Glutamatergic neuron (in vitro differentiated cells): ENCODE data around the gene ABCA13. TPM values are rescaled to one million over a fixed set of nuclear protein-coding genes. Genes with fewer than 3 reads are reported as not detected.

Source experiments
- DNase-seq: peaks from one replicate; pipeline ENCODE4 v3.0.0; 2022
- H3K27ac Mint-ChIP-seq: one replicate; pipeline ENCODE4 v1.8.0; 2020; ENCODE audit warnings: mild to moderate bottlenecking, mixed read lengths, inconsistent platforms; ENCODE audit not compliant: unreplicated experiment
- H3K27me3 Mint-ChIP-seq: one replicate; pipeline ENCODE4 v1.8.0; 2020; ENCODE audit warnings: mild to moderate bottlenecking, moderate library complexity, mixed read lengths, inconsistent platforms; ENCODE audit not compliant: unreplicated experiment
- H3K36me3 Mint-ChIP-seq: one replicate; pipeline ENCODE4 v1.8.0; 2020; ENCODE audit warnings: mild to moderate bottlenecking, mixed read lengths, inconsistent platforms; ENCODE audit not compliant: unreplicated experiment
- H3K4me1 Mint-ChIP-seq: one replicate; pipeline ENCODE4 v1.8.0; 2020; ENCODE audit warnings: mild to moderate bottlenecking, low read depth, mixed read lengths, inconsistent platforms; ENCODE audit not compliant: unreplicated experiment
- H3K4me3 Mint-ChIP-seq: one replicate; pipeline ENCODE4 v1.8.0; 2020; ENCODE audit warnings: mild to moderate bottlenecking, mixed read lengths, inconsistent platforms; ENCODE audit not compliant: unreplicated experiment
- H3K9me3 Mint-ChIP-seq: one replicate; pipeline ENCODE4 v1.8.0; 2020; ENCODE audit warnings: mild to moderate bottlenecking, moderate library complexity, mixed read lengths, inconsistent platforms; ENCODE audit not compliant: unreplicated experiment
- total RNA-seq: library from RNA; stranded (reverse); fragmentation: NEBNext Ultra II Directional; extraction: Animal tissue kit (Norgen Biotek cat#: 25700); gene quantifications from one replicate; pipeline ENCODE4 v1.2.1, GENCODE V29; 2021; ENCODE audit not compliant: unreplicated experiment
- TF ChIP-seq, protein P1 (sequence below): fragments of 200-600 bp; sonication (generic); IDR thresholded peaks from one replicate; pipeline ENCODE4 v1.5.0; 2021; ENCODE audit not compliant: partially characterized antibody, unreplicated experiment

Gene ABCA13
- total RNA-seq, 1 donor from 2014 or later, result 0.61 TPM

DNA sequence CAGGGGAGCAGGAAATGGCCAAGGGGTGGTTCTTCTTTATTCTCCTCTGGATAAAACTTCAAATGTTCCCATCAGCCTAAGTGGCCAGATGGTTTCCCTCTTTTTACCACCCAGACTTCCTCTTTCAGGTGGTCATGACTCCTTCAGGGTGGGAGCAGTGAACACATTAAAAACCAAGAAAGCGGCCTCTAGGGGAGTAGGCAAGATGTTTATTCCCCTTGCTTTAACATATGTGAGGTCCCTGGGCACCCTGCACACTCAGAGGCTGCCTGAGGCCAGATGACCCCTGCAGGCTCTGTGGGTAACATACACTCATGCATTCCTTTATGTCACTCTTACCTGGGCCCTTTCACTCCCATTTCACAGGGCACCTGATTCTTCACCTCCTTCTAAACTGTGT, 357.4 kb downstream of the ABCA13 start:
- H3K9me3 Mint-ChIP-seq, result no peaks in the 10 kb centered on the region

DNA sequence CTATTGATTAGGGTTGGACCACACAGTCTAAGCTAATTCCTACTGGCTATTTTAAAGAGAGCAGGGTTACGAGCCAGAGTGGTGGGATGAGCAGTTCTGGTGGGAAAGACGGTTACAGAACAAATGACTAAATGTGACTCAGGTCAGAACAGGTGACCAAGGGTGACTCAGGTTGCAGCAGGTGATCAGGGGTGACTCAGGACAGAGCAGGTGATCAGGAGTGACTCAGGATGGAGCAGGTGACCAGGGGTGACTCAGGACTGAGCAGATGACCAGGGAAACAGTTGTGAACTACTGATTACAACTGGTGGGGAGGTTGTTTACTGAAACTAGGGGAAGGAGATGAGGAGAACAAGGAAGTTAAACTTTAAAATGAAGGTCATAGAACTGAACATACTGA, 366.3 kb downstream of the ABCA13 start:
- no peaks in the 10 kb centered on the region for H3K27me3 Mint-ChIP-seq
- no peak overlapping the region for H3K27ac Mint-ChIP-seq
- peaks cover 11% of the 10 kb centered on the region for H3K36me3 Mint-ChIP-seq
- H3K4me1 Mint-ChIP-seq, result no peaks in the 10 kb centered on the region
- TF ChIP-seq, protein P1, sequence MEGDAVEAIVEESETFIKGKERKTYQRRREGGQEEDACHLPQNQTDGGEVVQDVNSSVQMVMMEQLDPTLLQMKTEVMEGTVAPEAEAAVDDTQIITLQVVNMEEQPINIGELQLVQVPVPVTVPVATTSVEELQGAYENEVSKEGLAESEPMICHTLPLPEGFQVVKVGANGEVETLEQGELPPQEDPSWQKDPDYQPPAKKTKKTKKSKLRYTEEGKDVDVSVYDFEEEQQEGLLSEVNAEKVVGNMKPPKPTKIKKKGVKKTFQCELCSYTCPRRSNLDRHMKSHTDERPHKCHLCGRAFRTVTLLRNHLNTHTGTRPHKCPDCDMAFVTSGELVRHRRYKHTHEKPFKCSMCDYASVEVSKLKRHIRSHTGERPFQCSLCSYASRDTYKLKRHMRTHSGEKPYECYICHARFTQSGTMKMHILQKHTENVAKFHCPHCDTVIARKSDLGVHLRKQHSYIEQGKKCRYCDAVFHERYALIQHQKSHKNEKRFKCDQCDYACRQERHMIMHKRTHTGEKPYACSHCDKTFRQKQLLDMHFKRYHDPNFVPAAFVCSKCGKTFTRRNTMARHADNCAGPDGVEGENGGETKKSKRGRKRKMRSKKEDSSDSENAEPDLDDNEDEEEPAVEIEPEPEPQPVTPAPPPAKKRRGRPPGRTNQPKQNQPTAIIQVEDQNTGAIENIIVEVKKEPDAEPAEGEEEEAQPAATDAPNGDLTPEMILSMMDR, result no peak
- no peak overlapping the region for H3K4me3 Mint-ChIP-seq
- H3K9me3 Mint-ChIP-seq, result peaks cover 2% of the 10 kb centered on the region
- no peak for DNase-seq

More for the DNA sequence above, 357.4 kb downstream of the ABCA13 start:
- Mint-ChIP-seq H3K27ac (peak overlapping the region; percentile 24), H3K4me3 (no peak overlapping the region), H3K4me1 (peaks cover 24% of the 10 kb centered on the region), H3K27me3 (peaks cover 3% of the 10 kb centered on the region), H3K36me3 (peaks cover under 1% of the 10 kb centered on the region)
- DNase-seq, result no peak
- TF ChIP-seq, protein P1, result no peak

DNA sequence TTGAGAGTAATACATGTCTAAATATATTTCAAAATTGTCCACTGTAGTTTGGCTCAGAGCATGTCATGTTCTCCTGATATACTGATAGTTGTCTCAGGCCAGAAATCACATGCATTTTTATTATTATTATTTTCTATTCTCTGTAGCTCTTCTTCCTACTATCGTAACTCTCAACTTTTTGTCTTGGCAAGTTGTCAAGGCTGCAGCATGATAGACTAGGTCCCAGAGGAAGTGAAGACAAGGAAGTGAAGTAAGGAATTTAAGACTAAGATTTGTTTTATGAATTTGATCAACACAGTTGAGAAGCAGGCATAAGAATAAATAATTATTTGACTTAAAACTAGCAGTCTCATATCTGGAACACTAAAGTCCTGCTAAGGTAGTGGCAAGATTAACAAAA, 369.5 kb downstream of the ABCA13 start:
- no peak overlapping the region for H3K4me3 Mint-ChIP-seq
- H3K9me3 Mint-ChIP-seq, result peaks cover 2% of the 10 kb centered on the region
- TF ChIP-seq, protein P1, result no peak
- no peaks in the 10 kb centered on the region for H3K4me1 Mint-ChIP-seq
- DNase-seq, result no peak
- H3K27ac Mint-ChIP-seq, result no peak overlapping the region
- H3K36me3 Mint-ChIP-seq, result peaks cover 7% of the 10 kb centered on the region
- no peaks in the 10 kb centered on the region for H3K27me3 Mint-ChIP-seq

DNA sequence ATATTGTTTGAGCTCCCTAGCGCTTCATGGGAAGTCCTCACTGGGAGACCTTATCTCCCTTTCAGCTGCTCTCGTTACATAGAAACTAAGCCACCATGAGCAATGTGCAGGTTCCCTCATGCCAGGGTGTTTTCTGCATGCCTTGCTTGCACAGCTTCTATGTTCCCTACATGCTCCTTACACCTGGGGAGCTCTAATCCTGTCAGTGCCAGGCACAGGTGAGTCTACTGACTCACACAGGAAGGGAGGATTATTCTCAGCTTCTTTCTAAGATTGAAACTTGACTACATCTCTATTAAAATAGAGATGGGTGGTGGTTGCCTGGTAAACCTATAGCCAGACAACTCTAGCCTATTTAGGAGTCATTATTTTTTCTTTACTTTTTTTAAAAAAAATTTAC, 377.4 kb downstream of the ABCA13 start:
- no peaks in the 10 kb centered on the region for H3K27me3 Mint-ChIP-seq
- H3K9me3 Mint-ChIP-seq, result no peaks in the 10 kb centered on the region
- H3K27ac Mint-ChIP-seq, result no peak overlapping the region
- no peak for DNase-seq
- no peak overlapping the region for H3K4me3 Mint-ChIP-seq
- no peaks in the 10 kb centered on the region for H3K36me3 Mint-ChIP-seq
- TF ChIP-seq, protein P1, result no peak
- no peaks in the 10 kb centered on the region for H3K4me1 Mint-ChIP-seq

DNA sequence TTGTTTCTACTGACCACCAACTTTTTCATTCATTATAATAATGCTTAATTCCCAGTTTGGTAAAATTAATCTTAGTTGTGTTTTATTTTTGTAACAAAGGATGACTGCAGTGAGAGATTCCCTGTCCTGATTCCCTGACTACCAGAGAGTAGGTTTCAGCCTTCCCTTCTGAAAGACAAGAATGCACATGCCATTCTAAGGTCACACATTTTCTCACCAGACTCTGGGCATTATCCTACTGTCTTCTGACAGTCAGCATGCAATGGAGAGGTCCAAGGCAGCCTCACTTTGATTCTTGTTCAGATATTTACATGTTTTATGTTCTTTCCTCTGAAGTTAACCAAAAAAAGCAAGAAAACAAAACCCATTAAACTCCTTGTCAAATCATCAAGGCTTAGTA, 380.4 kb downstream of the ABCA13 start:
- Mint-ChIP-seq H3K27me3 (no peaks in the 10 kb centered on the region), H3K4me3 (no peak overlapping the region), H3K4me1 (no peaks in the 10 kb centered on the region), H3K36me3 (no peaks in the 10 kb centered on the region), H3K9me3 (no peaks in the 10 kb centered on the region), H3K27ac (no peak overlapping the region)
- TF ChIP-seq, protein P1, result no peak
- no peak for DNase-seq
